LNCaP clone FGC (cell line): ENCODE measurements around the gene TAS2R5.
"Not testable (repeated sequence)": the region's sequence is repeated elsewhere in the genome, so short reads cannot be mapped to it uniquely, and the experiment has no call there.

Experiments used
- DNase-seq: peaks from one replicate; pipeline ENCODE4 v3.0.0-alpha.2; 2011; ENCODE audit warnings: low read depth
- H3K4me3 ChIP-seq: 2 replicates; pipeline ENCODE4 v1.5.1; 2011; ENCODE audit warnings: mild to moderate bottlenecking, low read depth, low read length, control low read depth
- CTCF ChIP-seq: IDR thresholded peaks from 2 replicates; pipeline ENCODE4 v1.5.1; 2012; ENCODE audit warnings: mild to moderate bottlenecking; ENCODE audit not compliant: control insufficient read depth, insufficient read depth; ENCODE audit errors: extremely low read depth

TAS2R5 gene

DNA sequence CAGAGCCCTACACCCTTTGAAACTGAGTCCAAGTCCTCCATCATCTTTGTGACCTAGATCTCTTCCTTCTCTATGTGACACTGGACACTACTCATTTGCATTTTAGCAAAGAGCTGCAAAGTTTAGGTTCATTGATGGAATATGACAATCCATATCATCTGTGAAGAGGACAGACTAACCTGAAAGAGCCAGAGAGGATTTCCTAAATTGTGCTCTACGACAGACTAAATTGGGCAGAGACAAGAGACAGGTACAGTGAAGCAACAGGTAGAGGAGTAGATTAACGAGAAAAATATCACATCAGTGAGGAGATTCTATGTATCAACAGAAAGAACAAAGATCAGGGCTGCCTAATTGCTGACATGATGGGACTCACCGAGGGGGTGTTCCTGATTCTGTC, 26.2 kb upstream of the TAS2R5 start, which contains the start of gene TAS2R3:
TAS2R3 (plus strand) TSS at position 301 of the 400 bp plus-strand sequence; CDS start at position 363, 62 bp downstream.
- TF ChIP-seq CTCF, result no peak
- no peak within 1 kb of the TSS for H3K4me3 ChIP-seq
- DNase-seq, result no peak

DNA sequence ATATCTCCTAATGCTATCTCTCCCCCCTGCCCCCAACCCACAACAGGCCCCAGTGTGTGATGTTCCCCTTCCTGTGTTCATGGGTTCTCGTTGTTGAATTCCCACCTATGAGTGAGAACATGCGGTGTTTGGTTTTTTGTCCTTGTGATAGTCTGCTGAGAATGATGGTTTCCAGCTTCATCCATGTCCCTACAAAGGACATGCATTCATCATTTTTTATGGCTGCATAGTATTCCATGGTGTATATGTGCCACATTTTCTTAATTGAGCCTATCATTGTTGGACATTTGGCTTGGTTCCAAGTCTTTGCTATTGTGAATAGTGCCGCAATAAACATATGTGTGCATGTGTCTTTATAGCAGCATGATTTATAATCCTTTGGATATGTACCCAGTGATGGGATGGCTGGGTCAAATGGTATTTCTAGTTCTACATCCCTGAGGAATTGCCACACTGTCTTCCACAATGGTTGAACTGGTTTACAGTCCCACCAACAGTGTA, 19.9 kb upstream of the TAS2R5 start:
- not testable (repeated sequence) for H3K4me3 ChIP-seq, DNase-seq

DNA sequence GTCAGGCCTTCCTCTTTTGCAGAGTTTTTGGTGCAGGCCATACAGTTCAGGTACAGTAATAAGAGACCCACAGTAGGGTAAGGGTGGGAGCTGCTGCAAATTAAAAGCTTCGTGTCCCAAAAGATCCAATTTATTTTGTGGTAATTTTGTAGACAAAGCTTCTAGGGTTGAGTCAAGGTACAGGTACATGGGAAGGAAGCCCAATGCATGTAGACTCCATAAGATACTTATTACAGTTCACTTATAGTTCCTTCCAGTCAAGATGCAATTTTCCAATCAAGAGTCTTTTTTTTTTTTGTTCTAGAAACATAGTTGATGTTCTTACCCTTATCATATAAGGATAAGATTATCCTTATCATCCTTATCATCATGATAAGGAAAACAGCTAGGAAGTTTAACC, 13.6 kb upstream of the TAS2R5 start, which contains the start of gene TAS2R4:
TAS2R4 (plus strand) TSS at position 301 of the 400 bp plus-strand sequence. CDS start 1,815 bp downstream, outside the sequence.
- no peak for TF ChIP-seq CTCF
- no peak within 1 kb of the TSS for H3K4me3 ChIP-seq
- no peak for DNase-seq

- H3K4me3 ChIP-seq, result no peak overlapping the region
- TF ChIP-seq CTCF, result peak; percentile 85
- DNase-seq, result peak; percentile 26
Measured at GRCh38 chr7:141785706-141786552, 4.1 kb upstream of the TAS2R5 start.

DNA sequence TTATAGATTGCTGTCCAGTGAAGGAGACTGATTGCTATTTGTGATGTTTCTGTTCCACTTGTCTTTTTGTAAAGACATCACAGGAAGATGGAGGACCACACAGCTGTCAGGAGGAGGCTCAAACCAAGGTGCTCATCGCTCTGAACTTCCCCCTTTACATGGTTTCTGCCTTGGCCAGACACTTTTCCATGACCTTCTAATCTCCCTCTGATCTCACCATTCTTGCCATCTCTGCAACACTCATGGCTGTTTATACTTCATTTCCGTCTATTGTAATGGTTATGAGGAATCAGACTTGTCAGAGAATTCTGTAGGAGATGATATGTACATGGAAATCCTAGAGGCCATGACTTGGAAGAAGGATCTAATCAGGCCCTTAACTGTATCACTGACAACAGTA, 1.7 kb upstream of the TAS2R5 start:
- no peak for DNase-seq
- H3K4me3 ChIP-seq, result no peak overlapping the region
- TF ChIP-seq CTCF, result no peak

DNA sequence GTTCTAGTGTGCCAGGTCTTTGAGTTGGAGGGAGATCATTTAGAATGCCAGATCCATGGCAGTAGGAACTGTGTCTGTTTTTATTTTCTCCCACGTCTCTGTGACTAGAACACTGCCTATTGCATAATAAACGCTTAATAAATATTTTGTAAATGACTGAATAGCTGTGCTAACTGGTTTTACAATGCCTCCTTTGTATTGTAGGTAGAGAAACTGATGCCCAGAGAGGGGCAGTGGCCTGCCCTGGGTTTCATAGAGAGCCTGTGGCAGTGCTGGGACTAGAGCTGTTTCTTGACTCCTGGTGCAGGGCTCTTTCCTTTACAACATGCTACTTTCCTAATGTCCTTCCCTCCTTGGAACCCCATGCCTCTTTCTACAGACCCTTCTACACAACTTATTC, 2.5 kb downstream of the TAS2R5 start:
- no peak for DNase-seq
- no peak for TF ChIP-seq CTCF
- no peak overlapping the region for H3K4me3 ChIP-seq

GRCh38 chr7:141820067-141820466, 30.1 kb downstream of the TAS2R5 start:
- no peak for TF ChIP-seq CTCF
- no peak overlapping the region for H3K4me3 ChIP-seq
- DNase-seq, result no peak

DNA sequence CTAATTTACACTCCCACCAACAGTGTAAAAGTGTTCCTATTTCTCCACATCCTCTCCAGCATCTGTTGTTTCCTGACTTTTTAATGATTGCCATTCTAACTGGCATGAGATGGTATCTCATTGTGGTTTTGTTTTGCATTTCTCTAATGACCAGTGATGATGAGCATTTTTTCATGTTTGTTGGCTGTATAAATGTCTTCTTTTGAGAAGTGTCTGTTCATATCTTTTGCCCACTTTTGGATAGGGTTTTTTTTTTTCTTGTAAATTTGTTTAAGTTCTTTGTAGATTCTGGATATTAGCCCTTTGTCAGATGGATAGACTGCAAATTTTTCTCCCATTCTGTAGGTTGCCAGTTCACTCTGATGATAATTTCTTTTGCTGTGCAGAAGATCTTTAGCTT, 32.4 kb downstream of the TAS2R5 start:
- not testable (repeated sequence) for DNase-seq

More for the DNA sequence above, 32.4 kb downstream of the TAS2R5 start:
- not testable (repeated sequence) for H3K4me3 ChIP-seq
